Measurements from ENCODE around the gene CTDSP2. TPM values are rescaled to one million over a fixed set of nuclear protein-coding genes. Genes with fewer than 3 reads are reported as not detected.

Gene CTDSP2
- total and polyA plus RNA-seq, 2 experiments from 2014 or later, result 52.7 to 97.3 TPM

- no peak overlapping the region for H3K4me3 ChIP-seq
- no peak overlapping the region for H2AFZ ChIP-seq
- no peaks in the 10 kb centered on the region for H3K9me2 ChIP-seq (ENCODE audit: insufficient read depth)
- in situ Hi-C loops (cut with MboI), result no loop called here
- H3K9ac ChIP-seq, result no peak overlapping the region
- no peak overlapping the region for H3K4me2 ChIP-seq (ENCODE audit: unreplicated experiment)
- WGBS, 2 experiments (ENCODE audit: low coverage in 1 of 2, low lambda C conversion rate in 2 of 2, missing lambda C conversion rate in 2 of 2), result 85 to 94% methylated on average over 3 of the region's 3 CpGs
- no peak for DNase-seq
- no peak for TF ChIP-seq EZH2phosphoT487 (IDR thresholded peaks at IDR 0.05; ENCODE audit: insufficient read depth, low read depth)
- no peak for TF ChIP-seq EZH2 (IDR thresholded peaks at IDR 0.05; ENCODE audit: insufficient read depth, poor library complexity, severe bottlenecking)
- H3K9me3 ChIP-seq (ENCODE audit: low read depth), result no peaks in the 10 kb centered on the region
- no peaks in the 10 kb centered on the region for H3K36me3 ChIP-seq (ENCODE audit: low read depth)
- H3K27ac ChIP-seq, result no peak overlapping the region
- H4K20me1 ChIP-seq (ENCODE audit: insufficient read depth), result no peaks in the 10 kb centered on the region
- no peaks in the 10 kb centered on the region for H3K79me2 ChIP-seq (ENCODE audit: insufficient read depth)
- peaks cover 39% of the 10 kb centered on the region for H3K4me1 ChIP-seq (ENCODE audit: insufficient read depth)
- H3K27me3 ChIP-seq (replicated peaks; ENCODE audit: insufficient read depth), result no peaks in the 10 kb centered on the region
- H3F3A ChIP-seq (ENCODE audit: insufficient read depth), result peaks cover 29% of the 10 kb centered on the region
These were observed 19.9 kb upstream of the CTDSP2 start for GRCh38 chr12:57866308-57867019.

DNA sequence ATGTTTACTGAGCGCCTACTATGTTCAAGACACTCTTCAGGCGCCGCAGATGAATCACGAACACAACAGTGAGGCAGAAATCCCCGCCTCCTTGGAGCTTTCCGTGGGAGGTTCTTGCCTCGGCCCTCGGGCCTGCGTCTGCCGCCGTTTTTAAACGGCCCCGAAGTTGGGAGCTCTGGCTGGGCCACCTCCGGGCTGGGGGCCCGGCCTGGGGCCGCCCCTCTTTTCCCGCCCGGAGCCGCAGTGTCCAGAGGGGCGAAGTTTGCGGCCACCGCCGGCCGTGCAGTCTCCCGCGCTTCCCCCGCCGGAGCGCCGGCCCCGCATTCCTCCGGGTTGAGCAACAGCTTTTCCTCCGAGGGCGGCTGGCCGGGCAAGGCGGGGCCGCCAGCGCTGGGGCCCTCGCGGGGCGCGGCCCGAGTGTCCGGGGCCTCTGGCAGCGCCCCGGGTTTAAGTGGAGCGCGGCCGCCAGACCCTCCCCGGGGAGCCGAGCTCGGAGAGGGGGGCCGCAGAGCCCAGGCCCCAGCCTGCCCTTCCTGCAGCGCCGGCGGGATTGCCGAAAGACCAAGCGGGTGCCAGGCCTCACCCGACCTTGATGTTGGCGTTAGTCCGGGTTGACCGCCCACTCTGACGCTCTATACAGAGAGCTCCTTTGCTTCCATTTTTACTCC, 18.7 kb upstream of the CTDSP2 start:
- Histone ChIP-seq H3K9me2 (ENCODE audit: insufficient read depth) (no peaks in the 10 kb centered on the region), H3K9me3 (ENCODE audit: low read depth) (no peaks in the 10 kb centered on the region), H3F3A (ENCODE audit: insufficient read depth) (peaks cover 29% of the 10 kb centered on the region), H3K27ac (peak overlapping the region; percentile 94), H3K9ac (peak overlapping the region; percentile 88), H3K36me3 (ENCODE audit: low read depth) (no peaks in the 10 kb centered on the region), H3K79me2 (ENCODE audit: insufficient read depth) (no peaks in the 10 kb centered on the region), H2AFZ (peak overlapping the region; percentile 81), H3K4me1 (ENCODE audit: insufficient read depth) (peaks cover 39% of the 10 kb centered on the region), H4K20me1 (ENCODE audit: insufficient read depth) (no peaks in the 10 kb centered on the region), H3K4me3 (peak overlapping the region; percentile 74), H3K27me3 (replicated peaks; ENCODE audit: insufficient read depth) (no peaks in the 10 kb centered on the region), H3K4me2 (ENCODE audit: unreplicated experiment) (peak overlapping the region; percentile 80)
- WGBS, 2 experiments (ENCODE audit: low coverage in 1 of 2, low lambda C conversion rate in 2 of 2, missing lambda C conversion rate in 2 of 2), result 1% methylated on average over 60 to 63 of the region's 63 CpGs
- TF ChIP-seq EZH2phosphoT487 (IDR thresholded peaks at IDR 0.05; ENCODE audit: insufficient read depth, low read depth) (no peak), EZH2 (IDR thresholded peaks at IDR 0.05; ENCODE audit: insufficient read depth, poor library complexity, severe bottlenecking) (no peak)
- in situ Hi-C loops (cut with MboI), result no loop called here
- peak; percentile 95 for DNase-seq

GRCh38 chr12:57864442-57865083, 18.0 kb upstream of the CTDSP2 start:
- H3K4me2 ChIP-seq (ENCODE audit: unreplicated experiment), result peak overlapping the region; percentile 80
- H2AFZ ChIP-seq, result peak overlapping the region; percentile 81
- no peak for TF ChIP-seq EZH2 (IDR thresholded peaks at IDR 0.05; ENCODE audit: insufficient read depth, poor library complexity, severe bottlenecking)
- peak; percentile 80 for DNase-seq
- peaks cover 29% of the 10 kb centered on the region for H3F3A ChIP-seq (ENCODE audit: insufficient read depth)
- no peaks in the 10 kb centered on the region for H3K36me3 ChIP-seq (ENCODE audit: low read depth)
- H3K27me3 ChIP-seq (replicated peaks; ENCODE audit: insufficient read depth), result no peaks in the 10 kb centered on the region
- H3K27ac ChIP-seq, result peak overlapping the region; percentile 94
- peak overlapping the region; percentile 74 for H3K4me3 ChIP-seq
- H3K9me3 ChIP-seq (ENCODE audit: low read depth), result no peaks in the 10 kb centered on the region
- in situ Hi-C loops (cut with MboI), result no loop called here
- peak overlapping the region; percentile 88 for H3K9ac ChIP-seq
- H3K79me2 ChIP-seq (ENCODE audit: insufficient read depth), result no peaks in the 10 kb centered on the region
- H3K9me2 ChIP-seq (ENCODE audit: insufficient read depth), result no peaks in the 10 kb centered on the region
- H4K20me1 ChIP-seq (ENCODE audit: insufficient read depth), result no peaks in the 10 kb centered on the region
- peaks cover 37% of the 10 kb centered on the region for H3K4me1 ChIP-seq (ENCODE audit: insufficient read depth)
- WGBS, 2 experiments (ENCODE audit: low coverage in 1 of 2, low lambda C conversion rate in 2 of 2, missing lambda C conversion rate in 2 of 2), result 3 to 6% methylated on average over 8 of the region's 8 CpGs

- DNase-seq, result no peak
- H3K4me1 ChIP-seq (ENCODE audit: insufficient read depth), result peaks cover 28% of the 10 kb centered on the region
- 56 to 75% methylated on average over 1 of the region's 1 CpG for WGBS, 2 experiments (ENCODE audit: low coverage in 1 of 2, low lambda C conversion rate in 2 of 2, missing lambda C conversion rate in 2 of 2)
- no peaks in the 10 kb centered on the region for H3K9me2 ChIP-seq (ENCODE audit: insufficient read depth)
- no peaks in the 10 kb centered on the region for H3K36me3 ChIP-seq (ENCODE audit: low read depth)
- no peak overlapping the region for H3K4me3 ChIP-seq
- H3K27ac ChIP-seq, result peak overlapping the region; percentile 94
- H3F3A ChIP-seq (ENCODE audit: insufficient read depth), result peaks cover 26% of the 10 kb centered on the region
- no peak for TF ChIP-seq EZH2phosphoT487 (IDR thresholded peaks at IDR 0.05; ENCODE audit: insufficient read depth, low read depth)
- no peak for TF ChIP-seq EZH2 (IDR thresholded peaks at IDR 0.05; ENCODE audit: insufficient read depth, poor library complexity, severe bottlenecking)
- in situ Hi-C loops (cut with MboI), result no loop called here
- H3K9me3 ChIP-seq (ENCODE audit: low read depth), result no peaks in the 10 kb centered on the region
- peak overlapping the region; percentile 81; the same call in 1 of the 2 replicates for H2AFZ ChIP-seq
- H3K9ac ChIP-seq, result no peak overlapping the region
- no peak overlapping the region for H3K4me2 ChIP-seq (ENCODE audit: unreplicated experiment)
- no peaks in the 10 kb centered on the region for H3K79me2 ChIP-seq (ENCODE audit: insufficient read depth)
- no peaks in the 10 kb centered on the region for H4K20me1 ChIP-seq (ENCODE audit: insufficient read depth)
- H3K27me3 ChIP-seq (replicated peaks; ENCODE audit: insufficient read depth), result no peaks in the 10 kb centered on the region
These were observed 17.1 kb upstream of the CTDSP2 start for GRCh38 chr12:57863676-57864075.

All from GM23248 (cell line).